GM23338 (cell line): ENCODE results near the gene AFAP1L2. TPM values are rescaled to one million over a fixed set of nuclear protein-coding genes. Genes with fewer than 3 reads are reported as not detected.

ENCODE experiments used
- ATAC-seq: fragments of 200-7000 bp; cut with Tn5 transposase; 3 replicates; pipeline ENCODE4 v1.9.1; 2020
- DNase-seq: peaks from one replicate; pipeline ENCODE4 v3.0.0-alpha.2; 2015; ENCODE audit warnings: low spot score
- H2AFZ ChIP-seq: fragments of 200-600 bp; sonication (generic); 2 replicates; pipeline ENCODE4 v1.8.0; 2016; ENCODE audit warnings: antibody characterized with exemption, mild to moderate bottlenecking, moderate library complexity
- H3F3A ChIP-seq: fragments of 200-600 bp; sonication (generic); replicated peaks from 2 replicates; pipeline ENCODE4 v1.8.0; 2017; ENCODE audit warnings: antibody characterized with exemption, mixed run types, low read depth
- H3K27ac ChIP-seq: fragments of 200-600 bp; sonication (generic); 2 replicates; pipeline ENCODE4 v1.6.1; 2016; ENCODE audit warnings: low read depth
- H3K27me3 ChIP-seq: fragments of 200-600 bp; sonication (generic); 2 replicates; pipeline ENCODE4 v1.8.0; 2016; ENCODE audit warnings: mild to moderate bottlenecking, mixed run types, moderate library complexity; ENCODE audit not compliant: insufficient read depth
- H3K36me3 ChIP-seq: fragments of 200-600 bp; sonication (generic); 2 replicates; pipeline ENCODE4 v1.8.0; 2016; ENCODE audit warnings: mild to moderate bottlenecking; ENCODE audit not compliant: insufficient read depth
- H3K4me1 ChIP-seq: fragments of 200-600 bp; sonication (generic); 2 replicates; pipeline ENCODE4 v1.8.0; 2016; ENCODE audit warnings: mild to moderate bottlenecking, moderate library complexity; ENCODE audit not compliant: insufficient read depth
- H3K4me2 ChIP-seq: fragments of 200-600 bp; sonication (generic); 2 replicates; pipeline ENCODE4 v1.7.1; 2017; ENCODE audit warnings: mixed run types
- H3K4me3 ChIP-seq: fragments of 200-600 bp; sonication (generic); 2 replicates; pipeline ENCODE4 v1.6.1; 2016; ENCODE audit warnings: mixed run types
- H3K79me2 ChIP-seq: fragments of 200-600 bp; sonication (generic); replicated peaks from 2 replicates; pipeline ENCODE4 v1.8.0; 2017; ENCODE audit warnings: mild to moderate bottlenecking; ENCODE audit not compliant: insufficient read depth
- H3K9me2 ChIP-seq: fragments of 200-600 bp; sonication (generic); 2 replicates; pipeline ENCODE4 v1.8.0; 2017; ENCODE audit not compliant: insufficient read depth
- H4K20me1 ChIP-seq: fragments of 200-600 bp; sonication (generic); replicated peaks from 2 replicates; pipeline ENCODE4 v1.8.0; 2017; ENCODE audit warnings: mild to moderate bottlenecking; ENCODE audit not compliant: insufficient read depth
- H3K27ac Mint-ChIP-seq: 2 replicates; pipeline ENCODE4 v1.8.0; 2020; ENCODE audit warnings: inconsistent platforms, mild to moderate bottlenecking, moderate library complexity, mixed read lengths
- H3K27me3 Mint-ChIP-seq: 3 replicates; pipeline ENCODE4 v1.8.0; 2022; ENCODE audit warnings: low read depth, mild to moderate bottlenecking, moderate library complexity, mixed read lengths, inconsistent platforms; ENCODE audit not compliant: insufficient read depth, poor library complexity
- H3K36me3 Mint-ChIP-seq: 3 replicates; pipeline ENCODE4 v1.8.0; 2021; ENCODE audit warnings: low read depth, mild to moderate bottlenecking, inconsistent platforms, moderate library complexity, mixed read lengths
- H3K4me1 Mint-ChIP-seq: 3 replicates; pipeline ENCODE4 v1.8.0; 2020; ENCODE audit warnings: mild to moderate bottlenecking, inconsistent platforms, mixed read lengths
- H3K4me3 Mint-ChIP-seq: 3 replicates; pipeline ENCODE4 v1.8.0; 2021; ENCODE audit warnings: moderate library complexity, mild to moderate bottlenecking, inconsistent platforms, mixed read lengths
- H3K9me3 Mint-ChIP-seq: 3 replicates; pipeline ENCODE4 v1.8.0; 2020; ENCODE audit warnings: moderate library complexity, mild to moderate bottlenecking, inconsistent platforms, mixed read lengths
- CREB1 ChIP-seq: fragments of 250-450 bp; sonication (Bioruptor Pico); IDR thresholded peaks from 2 replicates; pipeline ENCODE4 v1.5.0; 2020; ENCODE audit warnings: low read depth, mild to moderate bottlenecking, moderate library complexity
- EZH2 ChIP-seq: fragments of 200-600 bp; sonication (generic); IDR thresholded peaks from one replicate; pipeline ENCODE4 v1.8.0; 2017; ENCODE audit warnings: antibody characterized with exemption, mild to moderate bottlenecking, low read depth; ENCODE audit not compliant: unreplicated experiment
- EZH2phosphoT487 ChIP-seq: fragments of 200-600 bp; sonication (generic); IDR thresholded peaks from one replicate; pipeline ENCODE4 v1.8.1; 2018; ENCODE audit warnings: antibody characterized with exemption; ENCODE audit not compliant: unreplicated experiment
- JUNB ChIP-seq: IDR thresholded peaks from one replicate; pipeline ENCODE4 v1.6.1; 2016; ENCODE audit warnings: antibody characterized with exemption; ENCODE audit not compliant: unreplicated experiment
- NANOG ChIP-seq: IDR thresholded peaks from 2 replicates; pipeline ENCODE4 v1.6.1; 2016; ENCODE audit warnings: antibody characterized with exemption, borderline replicate concordance
- POLR2AphosphoS5 ChIP-seq: IDR thresholded peaks from 2 replicates; pipeline ENCODE4 v1.6.1; 2016; ENCODE audit warnings: antibody characterized with exemption, low read depth
- STAT1 ChIP-seq: IDR thresholded peaks from one replicate; pipeline ENCODE4 v1.6.1; 2016; ENCODE audit warnings: antibody characterized with exemption; ENCODE audit not compliant: unreplicated experiment
- ZNF114 ChIP-seq: fragments of 250-450 bp; sonication (Bioruptor Pico); IDR thresholded peaks from 2 replicates; pipeline ENCODE4 v1.5.0; 2020; ENCODE audit warnings: mild to moderate bottlenecking, moderate library complexity
- polyA plus RNA-seq: library from polyadenylated mRNA; unstranded; fragments of >200 nt; fragmentation: Nextera tagmentation; extraction: Ambion mirVana; gene quantifications from 2 replicates; pipeline ENCODE4 v1.2.1, GENCODE V29; 2016
- total RNA-seq: library from RNA; depleted of rRNA; stranded (reverse); fragments of >200 nt; shearing (Covaris generic); gene quantifications from 2 replicates; pipeline ENCODE4 v1.2.3, GENCODE V29; 2014
- TF ChIP-seq, protein P1 (sequence below): IDR thresholded peaks from 2 replicates; pipeline ENCODE4 v1.6.1; 2016; ENCODE audit warnings: antibody characterized with exemption
- TF ChIP-seq, protein P2 (sequence below): IDR thresholded peaks from one replicate; pipeline ENCODE4 v1.6.1; 2018; ENCODE audit warnings: antibody characterized with exemption; ENCODE audit not compliant: unreplicated experiment
- TF ChIP-seq, protein P3 (sequence below): fragments of 250-450 bp; sonication (Bioruptor Pico); IDR thresholded peaks from 2 replicates; pipeline ENCODE4 v1.5.0; 2020; ENCODE audit warnings: mild to moderate bottlenecking, moderate library complexity

AFAP1L2 gene
- total and polyA plus RNA-seq, 2 experiments from 2014 or later: 2.3 to 6.5 TPM

DNA sequence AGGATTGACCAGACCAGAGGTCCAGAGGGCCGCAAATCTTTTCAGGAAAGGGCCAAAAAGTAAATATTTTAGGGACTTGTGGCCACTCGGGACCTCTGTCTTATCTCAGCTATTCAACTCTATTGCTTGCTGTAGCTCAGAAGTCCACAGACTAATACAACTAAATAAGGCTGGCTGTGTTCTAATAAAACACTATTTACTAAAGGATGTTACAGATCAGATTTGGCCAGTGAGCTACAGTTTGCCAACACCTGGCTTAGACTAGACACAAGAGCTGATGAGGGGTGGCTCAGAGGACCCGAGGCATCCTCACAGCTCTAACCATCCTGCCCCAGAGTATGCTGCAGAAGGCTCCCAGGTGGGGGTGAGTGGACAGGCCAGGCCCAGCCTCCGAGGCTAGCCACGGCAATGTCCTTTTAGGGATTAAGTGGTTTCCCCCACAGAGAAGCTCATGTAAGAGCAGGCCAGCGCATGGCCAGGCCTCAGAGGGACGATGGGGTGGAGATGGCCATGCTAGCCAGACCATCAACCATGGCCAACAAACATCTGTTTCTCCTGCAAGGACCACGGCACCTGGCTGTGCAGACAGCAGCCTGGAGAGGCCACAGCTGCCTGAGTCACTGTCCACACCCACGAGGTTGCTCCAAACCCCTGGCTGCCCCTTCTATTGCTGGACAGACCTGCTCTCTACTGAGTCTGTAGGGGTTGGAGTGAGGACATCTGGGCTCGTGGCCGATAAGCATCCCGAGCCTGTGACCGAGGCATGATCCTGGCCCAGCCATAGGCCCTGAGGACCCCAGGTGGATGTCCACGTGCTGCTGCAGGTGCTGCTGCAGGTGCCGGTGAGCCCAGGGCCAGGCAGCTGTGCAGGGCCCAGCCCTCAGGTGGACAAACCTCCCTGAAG is 76.5 kb downstream of the AFAP1L2 start (continued):
- no peak for TF ChIP-seq STAT1
- TF ChIP-seq, protein P1, sequence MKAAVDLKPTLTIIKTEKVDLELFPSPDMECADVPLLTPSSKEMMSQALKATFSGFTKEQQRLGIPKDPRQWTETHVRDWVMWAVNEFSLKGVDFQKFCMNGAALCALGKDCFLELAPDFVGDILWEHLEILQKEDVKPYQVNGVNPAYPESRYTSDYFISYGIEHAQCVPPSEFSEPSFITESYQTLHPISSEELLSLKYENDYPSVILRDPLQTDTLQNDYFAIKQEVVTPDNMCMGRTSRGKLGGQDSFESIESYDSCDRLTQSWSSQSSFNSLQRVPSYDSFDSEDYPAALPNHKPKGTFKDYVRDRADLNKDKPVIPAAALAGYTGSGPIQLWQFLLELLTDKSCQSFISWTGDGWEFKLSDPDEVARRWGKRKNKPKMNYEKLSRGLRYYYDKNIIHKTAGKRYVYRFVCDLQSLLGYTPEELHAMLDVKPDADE: no peak
- no peak for TF ChIP-seq EZH2

DNA sequence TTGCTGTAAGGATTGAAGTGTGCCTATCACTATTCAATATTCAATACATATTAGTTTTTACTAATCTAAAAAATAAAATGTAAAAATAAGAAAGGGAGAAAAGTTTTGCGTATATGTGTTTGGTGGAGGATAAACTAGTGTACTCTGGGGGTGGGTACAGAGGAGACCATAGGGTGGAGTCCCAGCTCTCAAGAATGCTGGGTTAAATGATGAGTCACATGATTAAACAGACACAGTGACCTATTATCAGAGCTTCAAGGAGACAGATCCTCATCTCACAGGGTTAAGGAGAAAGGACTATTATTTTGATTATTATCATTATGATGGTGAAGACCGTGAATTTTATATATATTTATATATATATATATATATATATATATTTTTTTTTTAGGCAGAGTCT is 77.5 kb downstream of the AFAP1L2 start:
- Histone ChIP-seq H3K4me1 (no peaks in the 10 kb centered on the region), H3K9me2 (no peaks in the 10 kb centered on the region), H3K4me3 (no peak overlapping the region), H3K27me3 (no peaks in the 10 kb centered on the region), H2AFZ (no peak overlapping the region), H3K27ac (no peak overlapping the region), H3K36me3 (no peaks in the 10 kb centered on the region), H3K4me2 (no peak overlapping the region), H4K20me1 (no peaks in the 10 kb centered on the region), H3K79me2 (no peaks in the 10 kb centered on the region), H3F3A (no peaks in the 10 kb centered on the region)
- no peak for ATAC-seq
- H3K9me3 Mint-ChIP-seq: no peaks in the 10 kb centered on the region
- H3K4me3 Mint-ChIP-seq: no peak overlapping the region
- H3K4me1 Mint-ChIP-seq: peaks cover 3% of the 10 kb centered on the region; the same call in 1 of the 3 replicates
- H3K27me3 Mint-ChIP-seq: peaks cover 6% of the 10 kb centered on the region
- no peak overlapping the region for H3K27ac Mint-ChIP-seq
- H3K36me3 Mint-ChIP-seq: no peaks in the 10 kb centered on the region
- no peak for DNase-seq
- TF ChIP-seq, protein P2, sequence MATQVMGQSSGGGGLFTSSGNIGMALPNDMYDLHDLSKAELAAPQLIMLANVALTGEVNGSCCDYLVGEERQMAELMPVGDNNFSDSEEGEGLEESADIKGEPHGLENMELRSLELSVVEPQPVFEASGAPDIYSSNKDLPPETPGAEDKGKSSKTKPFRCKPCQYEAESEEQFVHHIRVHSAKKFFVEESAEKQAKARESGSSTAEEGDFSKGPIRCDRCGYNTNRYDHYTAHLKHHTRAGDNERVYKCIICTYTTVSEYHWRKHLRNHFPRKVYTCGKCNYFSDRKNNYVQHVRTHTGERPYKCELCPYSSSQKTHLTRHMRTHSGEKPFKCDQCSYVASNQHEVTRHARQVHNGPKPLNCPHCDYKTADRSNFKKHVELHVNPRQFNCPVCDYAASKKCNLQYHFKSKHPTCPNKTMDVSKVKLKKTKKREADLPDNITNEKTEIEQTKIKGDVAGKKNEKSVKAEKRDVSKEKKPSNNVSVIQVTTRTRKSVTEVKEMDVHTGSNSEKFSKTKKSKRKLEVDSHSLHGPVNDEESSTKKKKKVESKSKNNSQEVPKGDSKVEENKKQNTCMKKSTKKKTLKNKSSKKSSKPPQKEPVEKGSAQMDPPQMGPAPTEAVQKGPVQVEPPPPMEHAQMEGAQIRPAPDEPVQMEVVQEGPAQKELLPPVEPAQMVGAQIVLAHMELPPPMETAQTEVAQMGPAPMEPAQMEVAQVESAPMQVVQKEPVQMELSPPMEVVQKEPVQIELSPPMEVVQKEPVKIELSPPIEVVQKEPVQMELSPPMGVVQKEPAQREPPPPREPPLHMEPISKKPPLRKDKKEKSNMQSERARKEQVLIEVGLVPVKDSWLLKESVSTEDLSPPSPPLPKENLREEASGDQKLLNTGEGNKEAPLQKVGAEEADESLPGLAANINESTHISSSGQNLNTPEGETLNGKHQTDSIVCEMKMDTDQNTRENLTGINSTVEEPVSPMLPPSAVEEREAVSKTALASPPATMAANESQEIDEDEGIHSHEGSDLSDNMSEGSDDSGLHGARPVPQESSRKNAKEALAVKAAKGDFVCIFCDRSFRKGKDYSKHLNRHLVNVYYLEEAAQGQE: no peak
- TF ChIP-seq ZNF114: no peak
- TF ChIP-seq STAT1: no peak
- TF ChIP-seq, protein P1: no peak
- TF ChIP-seq POLR2AphosphoS5: no peak
- TF ChIP-seq EZH2phosphoT487: no peak
- no peak for TF ChIP-seq CREB1 (CRISPR knock-in tag)
- TF ChIP-seq, protein P3, sequence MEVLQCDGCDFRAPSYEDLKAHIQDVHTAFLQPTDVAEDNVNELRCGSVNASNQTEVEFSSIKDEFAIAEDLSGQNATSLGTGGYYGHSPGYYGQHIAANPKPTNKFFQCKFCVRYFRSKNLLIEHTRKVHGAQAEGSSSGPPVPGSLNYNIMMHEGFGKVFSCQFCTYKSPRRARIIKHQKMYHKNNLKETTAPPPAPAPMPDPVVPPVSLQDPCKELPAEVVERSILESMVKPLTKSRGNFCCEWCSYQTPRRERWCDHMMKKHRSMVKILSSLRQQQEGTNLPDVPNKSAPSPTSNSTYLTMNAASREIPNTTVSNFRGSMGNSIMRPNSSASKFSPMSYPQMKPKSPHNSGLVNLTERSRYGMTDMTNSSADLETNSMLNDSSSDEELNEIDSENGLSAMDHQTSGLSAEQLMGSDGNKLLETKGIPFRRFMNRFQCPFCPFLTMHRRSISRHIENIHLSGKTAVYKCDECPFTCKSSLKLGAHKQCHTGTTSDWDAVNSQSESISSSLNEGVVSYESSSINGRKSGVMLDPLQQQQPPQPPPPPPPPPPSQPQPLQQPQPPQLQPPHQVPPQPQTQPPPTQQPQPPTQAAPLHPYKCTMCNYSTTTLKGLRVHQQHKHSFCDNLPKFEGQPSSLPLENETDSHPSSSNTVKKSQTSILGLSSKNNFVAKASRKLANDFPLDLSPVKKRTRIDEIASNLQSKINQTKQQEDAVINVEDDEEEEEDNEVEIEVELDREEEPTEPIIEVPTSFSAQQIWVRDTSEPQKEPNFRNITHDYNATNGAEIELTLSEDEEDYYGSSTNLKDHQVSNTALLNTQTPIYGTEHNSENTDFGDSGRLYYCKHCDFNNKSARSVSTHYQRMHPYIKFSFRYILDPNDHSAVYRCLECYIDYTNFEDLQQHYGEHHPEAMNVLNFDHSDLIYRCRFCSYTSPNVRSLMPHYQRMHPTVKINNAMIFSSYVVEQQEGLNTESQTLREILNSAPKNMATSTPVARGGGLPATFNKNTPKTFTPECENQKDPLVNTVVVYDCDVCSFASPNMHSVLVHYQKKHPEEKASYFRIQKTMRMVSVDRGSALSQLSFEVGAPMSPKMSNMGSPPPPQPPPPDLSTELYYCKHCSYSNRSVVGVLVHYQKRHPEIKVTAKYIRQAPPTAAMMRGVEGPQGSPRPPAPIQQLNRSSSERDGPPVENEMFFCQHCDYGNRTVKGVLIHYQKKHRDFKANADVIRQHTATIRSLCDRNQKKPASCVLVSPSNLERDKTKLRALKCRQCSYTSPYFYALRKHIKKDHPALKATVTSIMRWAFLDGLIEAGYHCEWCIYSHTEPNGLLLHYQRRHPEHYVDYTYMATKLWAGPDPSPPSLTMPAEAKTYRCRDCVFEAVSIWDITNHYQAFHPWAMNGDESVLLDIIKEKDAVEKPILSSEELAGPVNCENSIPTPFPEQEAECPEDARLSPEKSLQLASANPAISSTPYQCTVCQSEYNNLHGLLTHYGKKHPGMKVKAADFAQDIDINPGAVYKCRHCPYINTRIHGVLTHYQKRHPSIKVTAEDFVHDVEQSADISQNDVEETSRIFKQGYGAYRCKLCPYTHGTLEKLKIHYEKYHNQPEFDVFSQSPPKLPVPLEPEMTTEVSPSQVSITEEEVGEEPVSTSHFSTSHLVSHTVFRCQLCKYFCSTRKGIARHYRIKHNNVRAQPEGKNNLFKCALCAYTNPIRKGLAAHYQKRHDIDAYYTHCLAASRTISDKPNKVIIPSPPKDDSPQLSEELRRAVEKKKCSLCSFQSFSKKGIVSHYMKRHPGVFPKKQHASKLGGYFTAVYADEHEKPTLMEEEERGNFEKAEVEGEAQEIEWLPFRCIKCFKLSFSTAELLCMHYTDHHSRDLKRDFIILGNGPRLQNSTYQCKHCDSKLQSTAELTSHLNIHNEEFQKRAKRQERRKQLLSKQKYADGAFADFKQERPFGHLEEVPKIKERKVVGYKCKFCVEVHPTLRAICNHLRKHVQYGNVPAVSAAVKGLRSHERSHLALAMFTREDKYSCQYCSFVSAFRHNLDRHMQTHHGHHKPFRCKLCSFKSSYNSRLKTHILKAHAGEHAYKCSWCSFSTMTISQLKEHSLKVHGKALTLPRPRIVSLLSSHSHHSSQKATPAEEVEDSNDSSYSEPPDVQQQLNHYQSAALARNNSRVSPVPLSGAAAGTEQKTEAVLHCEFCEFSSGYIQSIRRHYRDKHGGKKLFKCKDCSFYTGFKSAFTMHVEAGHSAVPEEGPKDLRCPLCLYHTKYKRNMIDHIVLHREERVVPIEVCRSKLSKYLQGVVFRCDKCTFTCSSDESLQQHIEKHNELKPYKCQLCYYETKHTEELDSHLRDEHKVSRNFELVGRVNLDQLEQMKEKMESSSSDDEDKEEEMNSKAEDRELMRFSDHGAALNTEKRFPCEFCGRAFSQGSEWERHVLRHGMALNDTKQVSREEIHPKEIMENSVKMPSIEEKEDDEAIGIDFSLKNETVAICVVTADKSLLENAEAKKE: no peak
- no peak for TF ChIP-seq JUNB
- no peak for TF ChIP-seq EZH2
- no peak for TF ChIP-seq NANOG
